ENCODE measurements around the gene PHLDA2.
"Not testable (repeated sequence)": the region's sequence is repeated elsewhere in the genome, so short reads cannot be mapped to it uniquely, and the experiment has no call there.

PHLDA2 gene

GRCh38 chr11:2909133-2909902, 19.9 kb downstream of the PHLDA2 start:
- no peak overlapping the region for H3K9ac ChIP-seq (ENCODE audit: low read depth, low read length)
- no peaks in the 10 kb centered on the region for H3K4me1 ChIP-seq (ENCODE audit: insufficient read depth, low read length)
- no peaks in the 10 kb centered on the region for H3K36me3 ChIP-seq (ENCODE audit: insufficient read depth, low read depth, low read length)
- no peaks in the 10 kb centered on the region for H3K9me3 ChIP-seq (ENCODE audit: insufficient read depth, low read depth, low read length)
- H3K4me3 ChIP-seq (ENCODE audit: low read length), result no peak overlapping the region
- H3K27me3 ChIP-seq (ENCODE audit: insufficient read depth, low read length), result no peaks in the 10 kb centered on the region
- no peak overlapping the region for H3K27ac ChIP-seq (ENCODE audit: low read length)

- H3K4me1 ChIP-seq (ENCODE audit: insufficient read depth, low read length), result no peaks in the 10 kb centered on the region
- no peak overlapping the region for H3K9ac ChIP-seq (ENCODE audit: low read depth, low read length)
- peaks cover 5% of the 10 kb centered on the region; the same call in 1 of the 2 replicates for H3K27me3 ChIP-seq (ENCODE audit: insufficient read depth, low read length)
- no peak overlapping the region for H3K4me3 ChIP-seq (ENCODE audit: low read length)
- no peak overlapping the region for H3K27ac ChIP-seq (ENCODE audit: low read length)
- H3K36me3 ChIP-seq (ENCODE audit: insufficient read depth, low read depth, low read length), result no peaks in the 10 kb centered on the region
- H3K9me3 ChIP-seq (ENCODE audit: insufficient read depth, low read depth, low read length), result no peaks in the 10 kb centered on the region
These were observed 21.1 kb downstream of the PHLDA2 start for GRCh38 chr11:2908130-2908529.

GRCh38 chr11:2905299-2905698, 23.9 kb downstream of the PHLDA2 start:
- H3K4me1 ChIP-seq (ENCODE audit: insufficient read depth, low read length); H3K27ac ChIP-seq (ENCODE audit: low read length); H3K36me3 ChIP-seq (ENCODE audit: insufficient read depth, low read depth, low read length); H3K9ac ChIP-seq (ENCODE audit: low read depth, low read length); H3K9me3 ChIP-seq (ENCODE audit: insufficient read depth, low read depth, low read length); H3K4me3 ChIP-seq (ENCODE audit: low read length): not testable (repeated sequence)
- H3K27me3 ChIP-seq (ENCODE audit: insufficient read depth, low read length), result peaks cover 21% of the 10 kb centered on the region

GRCh38 chr11:2904153-2905052, 24.8 kb downstream of the PHLDA2 start:
- Histone ChIP-seq H3K36me3 (ENCODE audit: insufficient read depth, low read depth, low read length) (no peaks in the 10 kb centered on the region), H3K9ac (ENCODE audit: low read depth, low read length) (no peak overlapping the region), H3K4me3 (ENCODE audit: low read length) (no peak overlapping the region), H3K4me1 (ENCODE audit: insufficient read depth, low read length) (peaks cover 10% of the 10 kb centered on the region), H3K27me3 (ENCODE audit: insufficient read depth, low read length) (peaks cover 28% of the 10 kb centered on the region), H3K9me3 (ENCODE audit: insufficient read depth, low read depth, low read length) (no peaks in the 10 kb centered on the region), H3K27ac (ENCODE audit: low read length) (no peak overlapping the region)

- Histone ChIP-seq H3K36me3 (ENCODE audit: insufficient read depth, low read depth, low read length) (no peaks in the 10 kb centered on the region), H3K27me3 (ENCODE audit: insufficient read depth, low read length) (peaks cover 36% of the 10 kb centered on the region), H3K4me1 (ENCODE audit: insufficient read depth, low read length) (peaks cover 10% of the 10 kb centered on the region), H3K9me3 (ENCODE audit: insufficient read depth, low read depth, low read length) (no peaks in the 10 kb centered on the region), H3K4me3 (ENCODE audit: low read length) (no peak overlapping the region), H3K9ac (ENCODE audit: low read depth, low read length) (no peak overlapping the region), H3K27ac (ENCODE audit: low read length) (no peak overlapping the region)
These were observed 25.6 kb downstream of the PHLDA2 start for GRCh38 chr11:2903672-2904011.

- H3K27ac ChIP-seq (ENCODE audit: low read length), result no peak overlapping the region
- H3K27me3 ChIP-seq (ENCODE audit: insufficient read depth, low read length), result peaks cover 37% of the 10 kb centered on the region
- H3K9ac ChIP-seq (ENCODE audit: low read depth, low read length), result peak overlapping the region; percentile 53
- H3K36me3 ChIP-seq (ENCODE audit: insufficient read depth, low read depth, low read length), result no peaks in the 10 kb centered on the region
- peak overlapping the region; percentile 74 for H3K4me3 ChIP-seq (ENCODE audit: low read length)
- peaks cover 10% of the 10 kb centered on the region for H3K4me1 ChIP-seq (ENCODE audit: insufficient read depth, low read length)
- H3K9me3 ChIP-seq (ENCODE audit: insufficient read depth, low read depth, low read length), result no peaks in the 10 kb centered on the region
These were observed 26.2 kb downstream of the PHLDA2 start for GRCh38 chr11:2902784-2903671.

- Histone ChIP-seq H3K27me3 (ENCODE audit: insufficient read depth, low read length) (peaks cover 37% of the 10 kb centered on the region), H3K4me1 (ENCODE audit: insufficient read depth, low read length) (peaks cover 10% of the 10 kb centered on the region), H3K36me3 (ENCODE audit: insufficient read depth, low read depth, low read length) (no peaks in the 10 kb centered on the region), H3K4me3 (ENCODE audit: low read length) (peak overlapping the region; percentile 74), H3K9me3 (ENCODE audit: insufficient read depth, low read depth, low read length) (no peaks in the 10 kb centered on the region), H3K9ac (ENCODE audit: low read depth, low read length) (peak overlapping the region; percentile 67), H3K27ac (ENCODE audit: low read length) (peak overlapping the region; percentile 39)
These were observed 27.1 kb downstream of the PHLDA2 start for GRCh38 chr11:2901854-2902783.

- Histone ChIP-seq H3K27ac (ENCODE audit: low read length) (no peak overlapping the region), H3K4me3 (ENCODE audit: low read length) (peak overlapping the region; percentile 74), H3K36me3 (ENCODE audit: insufficient read depth, low read depth, low read length) (no peaks in the 10 kb centered on the region), H3K9ac (ENCODE audit: low read depth, low read length) (peak overlapping the region; percentile 67; the same call in 1 of the 2 replicates), H3K27me3 (ENCODE audit: insufficient read depth, low read length) (peaks cover 39% of the 10 kb centered on the region), H3K9me3 (ENCODE audit: insufficient read depth, low read depth, low read length) (no peaks in the 10 kb centered on the region), H3K4me1 (ENCODE audit: insufficient read depth, low read length) (peaks cover 10% of the 10 kb centered on the region)
These were observed 27.9 kb downstream of the PHLDA2 start for GRCh38 chr11:2901196-2901796.

- H3K9me3 ChIP-seq (ENCODE audit: insufficient read depth, low read depth, low read length), result no peaks in the 10 kb centered on the region
- H3K27ac ChIP-seq (ENCODE audit: low read length), result no peak overlapping the region
- peaks cover 10% of the 10 kb centered on the region for H3K4me1 ChIP-seq (ENCODE audit: insufficient read depth, low read length)
- H3K36me3 ChIP-seq (ENCODE audit: insufficient read depth, low read depth, low read length), result no peaks in the 10 kb centered on the region
- no peak overlapping the region for H3K4me3 ChIP-seq (ENCODE audit: low read length)
- no peak overlapping the region for H3K9ac ChIP-seq (ENCODE audit: low read depth, low read length)
- peaks cover 42% of the 10 kb centered on the region for H3K27me3 ChIP-seq (ENCODE audit: insufficient read depth, low read length)
These were observed 30.0 kb downstream of the PHLDA2 start for GRCh38 chr11:2899080-2899783.
